ENCODE results near the gene CSF2. TPM values are rescaled to one million over a fixed set of nuclear protein-coding genes. Genes with fewer than 3 reads are reported as not detected.

The CSF2 gene
- total and polyA plus RNA-seq, 2 of the 13 experiments (the other 11 are each of a cell fraction or from before 2014, with no cell fraction given) = not detected

DNA sequence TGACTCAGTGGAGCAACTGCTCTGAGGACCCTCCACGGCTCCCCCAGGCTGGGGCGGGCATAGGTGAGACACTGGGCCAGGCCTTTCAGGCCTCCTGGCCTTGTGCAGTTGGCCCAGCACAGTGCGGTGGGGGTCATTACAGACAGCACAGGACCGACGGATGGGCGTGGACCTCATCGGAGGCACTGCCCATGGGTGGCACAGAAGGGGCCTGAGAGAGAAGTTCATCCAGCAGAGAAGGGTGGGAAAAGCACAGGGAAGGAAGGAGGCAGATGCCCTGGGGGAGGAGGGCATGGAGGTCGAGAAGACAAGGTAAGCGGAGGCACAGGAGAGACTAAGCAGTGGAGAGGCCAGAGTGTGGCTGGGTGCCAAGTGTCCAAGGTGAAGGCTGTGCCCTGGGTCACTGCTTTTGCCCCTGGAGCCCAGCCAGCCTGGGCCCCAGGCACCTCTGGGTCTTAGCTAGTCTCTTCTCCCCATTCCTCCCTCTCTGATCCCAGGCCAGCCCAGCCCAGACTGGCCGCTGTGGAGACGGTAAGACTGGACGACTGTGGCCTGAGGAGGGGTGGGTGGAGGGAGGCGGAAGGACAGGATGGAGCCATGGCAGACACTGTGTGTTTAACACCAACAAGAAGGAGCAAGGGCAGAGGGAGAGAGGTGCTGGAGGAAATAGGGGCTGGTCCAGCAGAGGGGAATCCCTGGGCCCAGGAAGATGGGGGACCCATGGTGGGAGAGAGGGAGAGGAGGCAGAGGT lies 7.5 kb upstream of the CSF2 start (continued):
- TF ChIP-seq, protein P1, sequence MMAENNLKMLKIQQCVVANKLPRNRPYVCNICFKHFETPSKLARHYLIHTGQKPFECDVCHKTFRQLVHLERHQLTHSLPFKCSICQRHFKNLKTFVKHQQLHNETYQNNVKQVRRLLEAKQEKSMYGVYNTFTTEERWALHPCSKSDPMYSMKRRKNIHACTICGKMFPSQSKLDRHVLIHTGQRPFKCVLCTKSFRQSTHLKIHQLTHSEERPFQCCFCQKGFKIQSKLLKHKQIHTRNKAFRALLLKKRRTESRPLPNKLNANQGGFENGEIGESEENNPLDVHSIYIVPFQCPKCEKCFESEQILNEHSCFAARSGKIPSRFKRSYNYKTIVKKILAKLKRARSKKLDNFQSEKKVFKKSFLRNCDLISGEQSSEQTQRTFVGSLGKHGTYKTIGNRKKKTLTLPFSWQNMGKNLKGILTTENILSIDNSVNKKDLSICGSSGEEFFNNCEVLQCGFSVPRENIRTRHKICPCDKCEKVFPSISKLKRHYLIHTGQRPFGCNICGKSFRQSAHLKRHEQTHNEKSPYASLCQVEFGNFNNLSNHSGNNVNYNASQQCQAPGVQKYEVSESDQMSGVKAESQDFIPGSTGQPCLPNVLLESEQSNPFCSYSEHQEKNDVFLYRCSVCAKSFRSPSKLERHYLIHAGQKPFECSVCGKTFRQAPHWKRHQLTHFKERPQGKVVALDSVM (CRISPR knock-in tag; IDR thresholded peaks at IDR 0.05) = no peak
- TF ChIP-seq ZNF567 (CRISPR knock-in tag; IDR thresholded peaks at IDR 0.05; ENCODE audit: borderline replicate concordance) (no peak), EP300 (IDR thresholded peaks at IDR 0.05; ENCODE audit: low read depth in 2 of 2, low read length in 2 of 2) (no peak), EP300 (CRISPR knock-in tag; IDR thresholded peaks at IDR 0.05; ENCODE audit: borderline replicate concordance) (no peak), ZNF510 (CRISPR knock-in tag; IDR thresholded peaks at IDR 0.05; ENCODE audit: low read depth) (no peak), ZNF260 (CRISPR knock-in tag; IDR thresholded peaks at IDR 0.05; ENCODE audit: borderline replicate concordance, low read depth) (no peak), HDAC1 (CRISPR knock-in tag; IDR thresholded peaks at IDR 0.05) (no peak), ZSCAN31 (CRISPR knock-in tag; IDR thresholded peaks at IDR 0.05; ENCODE audit: low read depth) (no peak), ZFP36L1 (CRISPR knock-in tag; IDR thresholded peaks at IDR 0.05) (no peak)
- TF ChIP-seq, protein P2, sequence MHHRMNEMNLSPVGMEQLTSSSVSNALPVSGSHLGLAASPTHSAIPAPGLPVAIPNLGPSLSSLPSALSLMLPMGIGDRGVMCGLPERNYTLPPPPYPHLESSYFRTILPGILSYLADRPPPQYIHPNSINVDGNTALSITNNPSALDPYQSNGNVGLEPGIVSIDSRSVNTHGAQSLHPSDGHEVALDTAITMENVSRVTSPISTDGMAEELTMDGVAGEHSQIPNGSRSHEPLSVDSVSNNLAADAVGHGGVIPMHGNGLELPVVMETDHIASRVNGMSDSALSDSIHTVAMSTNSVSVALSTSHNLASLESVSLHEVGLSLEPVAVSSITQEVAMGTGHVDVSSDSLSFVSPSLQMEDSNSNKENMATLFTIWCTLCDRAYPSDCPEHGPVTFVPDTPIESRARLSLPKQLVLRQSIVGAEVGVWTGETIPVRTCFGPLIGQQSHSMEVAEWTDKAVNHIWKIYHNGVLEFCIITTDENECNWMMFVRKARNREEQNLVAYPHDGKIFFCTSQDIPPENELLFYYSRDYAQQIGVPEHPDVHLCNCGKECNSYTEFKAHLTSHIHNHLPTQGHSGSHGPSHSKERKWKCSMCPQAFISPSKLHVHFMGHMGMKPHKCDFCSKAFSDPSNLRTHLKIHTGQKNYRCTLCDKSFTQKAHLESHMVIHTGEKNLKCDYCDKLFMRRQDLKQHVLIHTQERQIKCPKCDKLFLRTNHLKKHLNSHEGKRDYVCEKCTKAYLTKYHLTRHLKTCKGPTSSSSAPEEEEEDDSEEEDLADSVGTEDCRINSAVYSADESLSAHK (CRISPR knock-in tag; IDR thresholded peaks at IDR 0.05; ENCODE audit: borderline replicate concordance) = no peak
- TF ChIP-seq, protein P3, sequence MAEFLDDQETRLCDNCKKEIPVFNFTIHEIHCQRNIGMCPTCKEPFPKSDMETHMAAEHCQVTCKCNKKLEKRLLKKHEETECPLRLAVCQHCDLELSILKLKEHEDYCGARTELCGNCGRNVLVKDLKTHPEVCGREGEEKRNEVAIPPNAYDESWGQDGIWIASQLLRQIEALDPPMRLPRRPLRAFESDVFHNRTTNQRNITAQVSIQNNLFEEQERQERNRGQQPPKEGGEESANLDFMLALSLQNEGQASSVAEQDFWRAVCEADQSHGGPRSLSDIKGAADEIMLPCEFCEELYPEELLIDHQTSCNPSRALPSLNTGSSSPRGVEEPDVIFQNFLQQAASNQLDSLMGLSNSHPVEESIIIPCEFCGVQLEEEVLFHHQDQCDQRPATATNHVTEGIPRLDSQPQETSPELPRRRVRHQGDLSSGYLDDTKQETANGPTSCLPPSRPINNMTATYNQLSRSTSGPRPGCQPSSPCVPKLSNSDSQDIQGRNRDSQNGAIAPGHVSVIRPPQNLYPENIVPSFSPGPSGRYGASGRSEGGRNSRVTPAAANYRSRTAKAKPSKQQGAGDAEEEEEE (CRISPR knock-in tag; IDR thresholded peaks at IDR 0.05; ENCODE audit: borderline replicate concordance) = no peak
